GM23338 (cell line): ENCODE data around the gene NCK2. TPM values are rescaled to one million over a fixed set of nuclear protein-coding genes. Genes with fewer than 3 reads are reported as not detected.
A peak's percentile ranks its signal among the peaks of the same experiment; 100 is the strongest.

Experiments
- ATAC-seq: fragments of 200-7000 bp; cut with Tn5 transposase; 3 replicates; pipeline ENCODE4 v1.9.1; 2020
- DNase-seq: peaks from one replicate; pipeline ENCODE4 v3.0.0-alpha.2; 2015; ENCODE audit warnings: low spot score
- H2AFZ ChIP-seq: fragments of 200-600 bp; sonication (generic); 2 replicates; pipeline ENCODE4 v1.8.0; 2016; ENCODE audit warnings: antibody characterized with exemption, mild to moderate bottlenecking, moderate library complexity
- H3F3A ChIP-seq: fragments of 200-600 bp; sonication (generic); replicated peaks from 2 replicates; pipeline ENCODE4 v1.8.0; 2017; ENCODE audit warnings: antibody characterized with exemption, mixed run types, low read depth
- H3K27ac ChIP-seq: fragments of 200-600 bp; sonication (generic); 2 replicates; pipeline ENCODE4 v1.6.1; 2016; ENCODE audit warnings: low read depth
- H3K27me3 ChIP-seq: fragments of 200-600 bp; sonication (generic); 2 replicates; pipeline ENCODE4 v1.8.0; 2016; ENCODE audit warnings: mild to moderate bottlenecking, mixed run types, moderate library complexity; ENCODE audit not compliant: insufficient read depth
- H3K36me3 ChIP-seq: fragments of 200-600 bp; sonication (generic); 2 replicates; pipeline ENCODE4 v1.8.0; 2016; ENCODE audit warnings: mild to moderate bottlenecking; ENCODE audit not compliant: insufficient read depth
- H3K4me1 ChIP-seq: fragments of 200-600 bp; sonication (generic); 2 replicates; pipeline ENCODE4 v1.8.0; 2016; ENCODE audit warnings: mild to moderate bottlenecking, moderate library complexity; ENCODE audit not compliant: insufficient read depth
- H3K4me2 ChIP-seq: fragments of 200-600 bp; sonication (generic); 2 replicates; pipeline ENCODE4 v1.7.1; 2017; ENCODE audit warnings: mixed run types
- H3K4me3 ChIP-seq: fragments of 200-600 bp; sonication (generic); 2 replicates; pipeline ENCODE4 v1.6.1; 2016; ENCODE audit warnings: mixed run types
- H3K79me2 ChIP-seq: fragments of 200-600 bp; sonication (generic); replicated peaks from 2 replicates; pipeline ENCODE4 v1.8.0; 2017; ENCODE audit warnings: mild to moderate bottlenecking; ENCODE audit not compliant: insufficient read depth
- H3K9me2 ChIP-seq: fragments of 200-600 bp; sonication (generic); 2 replicates; pipeline ENCODE4 v1.8.0; 2017; ENCODE audit not compliant: insufficient read depth
- H4K20me1 ChIP-seq: fragments of 200-600 bp; sonication (generic); replicated peaks from 2 replicates; pipeline ENCODE4 v1.8.0; 2017; ENCODE audit warnings: mild to moderate bottlenecking; ENCODE audit not compliant: insufficient read depth
- H3K27ac Mint-ChIP-seq: 2 replicates; pipeline ENCODE4 v1.8.0; 2020; ENCODE audit warnings: inconsistent platforms, mild to moderate bottlenecking, moderate library complexity, mixed read lengths
- H3K27me3 Mint-ChIP-seq: 3 replicates; pipeline ENCODE4 v1.8.0; 2022; ENCODE audit warnings: low read depth, mild to moderate bottlenecking, moderate library complexity, mixed read lengths, inconsistent platforms; ENCODE audit not compliant: insufficient read depth, poor library complexity
- H3K36me3 Mint-ChIP-seq: 3 replicates; pipeline ENCODE4 v1.8.0; 2021; ENCODE audit warnings: low read depth, mild to moderate bottlenecking, inconsistent platforms, moderate library complexity, mixed read lengths
- H3K4me1 Mint-ChIP-seq: 3 replicates; pipeline ENCODE4 v1.8.0; 2020; ENCODE audit warnings: mild to moderate bottlenecking, inconsistent platforms, mixed read lengths
- H3K4me3 Mint-ChIP-seq: 3 replicates; pipeline ENCODE4 v1.8.0; 2021; ENCODE audit warnings: moderate library complexity, mild to moderate bottlenecking, inconsistent platforms, mixed read lengths
- H3K9me3 Mint-ChIP-seq: 3 replicates; pipeline ENCODE4 v1.8.0; 2020; ENCODE audit warnings: moderate library complexity, mild to moderate bottlenecking, inconsistent platforms, mixed read lengths
- CREB1 ChIP-seq: fragments of 250-450 bp; sonication (Bioruptor Pico); IDR thresholded peaks from 2 replicates; pipeline ENCODE4 v1.5.0; 2020; ENCODE audit warnings: low read depth, mild to moderate bottlenecking, moderate library complexity
- CTCF ChIP-seq, 2 experiments: fragments of 200-600 bp in 1 of 2; sonication (generic) in 1 of 2; conservative IDR thresholded peaks; 2 replicates each; pipeline versions ENCODE4 v1.5.1 to v1.6.1; 2016 to 2017; ENCODE audit warnings: antibody characterized with exemption in 2 of 2, low read depth in 2 of 2, mild to moderate bottlenecking in 2 of 2, moderate library complexity in 1 of 2
- ETS1 ChIP-seq: IDR thresholded peaks from 2 replicates; pipeline ENCODE4 v1.6.1; 2016; ENCODE audit warnings: antibody characterized with exemption
- EZH2 ChIP-seq: fragments of 200-600 bp; sonication (generic); IDR thresholded peaks from one replicate; pipeline ENCODE4 v1.8.0; 2017; ENCODE audit warnings: antibody characterized with exemption, mild to moderate bottlenecking, low read depth; ENCODE audit not compliant: unreplicated experiment
- EZH2phosphoT487 ChIP-seq: fragments of 200-600 bp; sonication (generic); IDR thresholded peaks from one replicate; pipeline ENCODE4 v1.8.1; 2018; ENCODE audit warnings: antibody characterized with exemption; ENCODE audit not compliant: unreplicated experiment
- JUNB ChIP-seq: IDR thresholded peaks from one replicate; pipeline ENCODE4 v1.6.1; 2016; ENCODE audit warnings: antibody characterized with exemption; ENCODE audit not compliant: unreplicated experiment
- NANOG ChIP-seq: IDR thresholded peaks from 2 replicates; pipeline ENCODE4 v1.6.1; 2016; ENCODE audit warnings: antibody characterized with exemption, borderline replicate concordance
- POLR2AphosphoS5 ChIP-seq: IDR thresholded peaks from 2 replicates; pipeline ENCODE4 v1.6.1; 2016; ENCODE audit warnings: antibody characterized with exemption, low read depth
- REST ChIP-seq: IDR thresholded peaks from one replicate; pipeline ENCODE4 v1.6.1; 2018; ENCODE audit warnings: antibody characterized with exemption; ENCODE audit not compliant: unreplicated experiment
- STAT1 ChIP-seq: IDR thresholded peaks from one replicate; pipeline ENCODE4 v1.6.1; 2016; ENCODE audit warnings: antibody characterized with exemption; ENCODE audit not compliant: unreplicated experiment
- ZNF114 ChIP-seq: fragments of 250-450 bp; sonication (Bioruptor Pico); IDR thresholded peaks from 2 replicates; pipeline ENCODE4 v1.5.0; 2020; ENCODE audit warnings: mild to moderate bottlenecking, moderate library complexity
- ZNF331 ChIP-seq: fragments of 250-450 bp; sonication (Bioruptor Pico); IDR thresholded peaks from 2 replicates; pipeline ENCODE4 v1.5.0; 2020; ENCODE audit warnings: low read depth, mild to moderate bottlenecking, moderate library complexity
- ZNF462 ChIP-seq: fragments of 250-450 bp; sonication (Bioruptor Pico); IDR thresholded peaks from 2 replicates; pipeline ENCODE4 v1.5.0; 2020; ENCODE audit warnings: mild to moderate bottlenecking, moderate library complexity
- polyA plus RNA-seq: library from polyadenylated mRNA; unstranded; fragments of >200 nt; fragmentation: Nextera tagmentation; extraction: Ambion mirVana; gene quantifications from 2 replicates; pipeline ENCODE4 v1.2.1, GENCODE V29; 2016
- total RNA-seq: library from RNA; depleted of rRNA; stranded (reverse); fragments of >200 nt; shearing (Covaris generic); gene quantifications from 2 replicates; pipeline ENCODE4 v1.2.3, GENCODE V29; 2014

Gene NCK2
- total and polyA plus RNA-seq, 2 experiments from 2014 or later: 26.9 to 59.9 TPM

- H3K36me3 Mint-ChIP-seq: peaks cover 19% of the 10 kb centered on the region
- no peak for TF ChIP-seq EZH2phosphoT487
- TF ChIP-seq CREB1 (CRISPR knock-in tag): no peak
- no peak for TF ChIP-seq CTCF (conservative IDR thresholded peaks at IDR 0.05; ENCODE audit: low read depth in 2 of 2)
- no peak for TF ChIP-seq REST
- no peak for TF ChIP-seq ZNF114 (CRISPR knock-in tag)
- TF ChIP-seq ZNF462: no peak
- TF ChIP-seq POLR2AphosphoS5: no peak
- TF ChIP-seq JUNB: no peak
- no peak for TF ChIP-seq ZNF331 (CRISPR knock-in tag)
- TF ChIP-seq STAT1: no peak
- no peak for TF ChIP-seq ETS1
- TF ChIP-seq NANOG: no peak
- TF ChIP-seq EZH2: no peak
- Histone ChIP-seq H3K27me3 (no peaks in the 10 kb centered on the region), H2AFZ (no peak overlapping the region), H3K79me2 (peaks cover 60% of the 10 kb centered on the region), H3K9me2 (no peaks in the 10 kb centered on the region), H3K4me1 (peaks cover 27% of the 10 kb centered on the region), H3F3A (peaks cover 11% of the 10 kb centered on the region; the same call in 1 of the 2 replicates), H3K4me3 (peak overlapping the region; percentile 87), H3K4me2 (peak overlapping the region; percentile 98), H3K27ac (no peak overlapping the region), H3K36me3 (no peaks in the 10 kb centered on the region), H4K20me1 (peaks cover 37% of the 10 kb centered on the region)
- peaks cover 11% of the 10 kb centered on the region for H3K27me3 Mint-ChIP-seq
- peaks cover 3% of the 10 kb centered on the region; the same call in 1 of the 3 replicates for H3K9me3 Mint-ChIP-seq
- H3K4me3 Mint-ChIP-seq: peak overlapping the region; percentile 79
- DNase-seq (peak; percentile 89), ATAC-seq (peak; percentile 75)
- no peak overlapping the region; the same call in 1 of the 2 replicates for H3K27ac Mint-ChIP-seq
- H3K4me1 Mint-ChIP-seq: peaks cover 40% of the 10 kb centered on the region
Measured at GRCh38 chr2:105746177-105747080, 1.7 kb downstream of the NCK2 start.
